SK-N-SH (cell line): Measurements from ENCODE around the gene MT1X. TPM values are rescaled to one million over a fixed set of nuclear protein-coding genes. Genes with fewer than 3 reads are reported as not detected.

Experiments used
- CTCF ChIA-PET: fragments of 300-600, 350-600 bp; formaldehyde crosslinking; extraction: SDS; loops from one replicate; lab custom pipeline; 2021; lab: Yijun Ruan, JAX
- POLR2A ChIA-PET: fragments of 350-600 bp; sonication (Branson Sonifier 250); formaldehyde crosslinking; extraction: SDS; loops from one replicate; lab custom pipeline; 2020; ENCODE audit warnings: antibody characterized with exemption, inconsistent platforms; lab: Yijun Ruan, JAX
- DNase-seq: peaks from one replicate; pipeline ENCODE4 v3.0.0; 2012
- H2AFZ ChIP-seq: fragments of 200-600 bp; sonication (generic); 2 replicates; pipeline ENCODE4 v1.8.1; 2016; ENCODE audit warnings: antibody characterized with exemption, mild to moderate bottlenecking, low read depth
- H3F3A ChIP-seq: fragments of 200-600 bp; sonication (generic); replicated peaks from 2 replicates; pipeline ENCODE3; 2016; ENCODE audit warnings: antibody characterized with exemption, mild to moderate bottlenecking; ENCODE audit not compliant: insufficient read depth
- H3K27ac ChIP-seq, 2 experiments: fragments of 200-500 bp in 1 of 2; fragments of 200-600 bp in 1 of 2; sonication (Bioruptor generic) in 1 of 2; sonication (generic), shearing (Covaris generic) in 1 of 2; 2 replicates each; pipeline versions ENCODE4 v1.5.1 to v1.6.1; 2014 to 2016; ENCODE audit warnings: low read depth in 2 of 2, inconsistent platforms in 1 of 2, low read length in 1 of 2, mild to moderate bottlenecking in 1 of 2, mixed read lengths in 1 of 2
- H3K27me3 ChIP-seq: fragments of 200-600 bp; sonication (generic), shearing (Covaris generic); 2 replicates; pipeline ENCODE4 v1.6.1; 2016; ENCODE audit warnings: mixed run types; ENCODE audit not compliant: insufficient read depth
- H3K36me3 ChIP-seq, 2 experiments: fragments of 200-500 bp in 1 of 2; fragments of 200-600 bp in 1 of 2; sonication (Bioruptor generic) in 1 of 2; sonication (generic) in 1 of 2; replicated peaks in 1 of 2; 2 replicates each; pipeline versions ENCODE3 to v1.5.1; 2014 to 2016; ENCODE audit warnings: low read length in 1 of 2, mild to moderate bottlenecking in 1 of 2; ENCODE audit not compliant: insufficient read depth in 2 of 2, control insufficient read depth in 1 of 2
- H3K4me1 ChIP-seq, 2 experiments: fragments of 200-500 bp in 1 of 2; fragments of 200-600 bp in 1 of 2; sonication (Bioruptor generic) in 1 of 2; sonication (generic), shearing (Covaris generic) in 1 of 2; 2 replicates each; pipeline versions ENCODE4 v1.5.1 to v1.6.1; 2014 to 2016; ENCODE audit warnings: low read depth in 1 of 2, low read length in 1 of 2, mixed run types in 1 of 2; ENCODE audit not compliant: insufficient read depth in 2 of 2, control insufficient read depth in 1 of 2
- H3K4me2 ChIP-seq: fragments of 200-600 bp; sonication (generic), shearing (Covaris generic); 2 replicates; pipeline ENCODE4 v1.6.1; 2017; ENCODE audit warnings: mixed run types
- H3K4me3 ChIP-seq, 2 experiments: fragments of 200-500 bp in 1 of 2; fragments of 200-600 bp in 1 of 2; sonication (Bioruptor generic) in 1 of 2; sonication (generic), shearing (Covaris generic) in 1 of 2; 2 replicates each; pipeline versions ENCODE4 v1.5.1 to v1.8.1; 2014 to 2016; ENCODE audit warnings: low read depth in 2 of 2, inconsistent platforms in 1 of 2, low read length in 1 of 2, mild to moderate bottlenecking in 1 of 2, mixed read lengths in 1 of 2, moderate library complexity in 1 of 2
- H3K79me2 ChIP-seq: fragments of 200-600 bp; sonication (generic); 2 replicates; pipeline ENCODE4 v1.8.1; 2017; ENCODE audit warnings: mild to moderate bottlenecking; ENCODE audit not compliant: insufficient read depth
- H3K9ac ChIP-seq: fragments of 200-600 bp; sonication (generic); 2 replicates; pipeline ENCODE4 v1.6.1; 2017; ENCODE audit warnings: mixed run types
- H3K9me2 ChIP-seq: fragments of 200-600 bp; sonication (generic); 2 replicates; pipeline ENCODE4 v1.6.1; 2017; ENCODE audit warnings: mixed run types
- H3K9me3 ChIP-seq: fragments of 200-600 bp; sonication (generic); 2 replicates; pipeline ENCODE4 v1.6.1; 2017; ENCODE audit warnings: mixed run types, mild to moderate bottlenecking, moderate library complexity
- H4K20me1 ChIP-seq: fragments of 200-600 bp; sonication (generic); 2 replicates; pipeline ENCODE4 v1.6.1; 2017; ENCODE audit warnings: mild to moderate bottlenecking, mixed run types; ENCODE audit not compliant: insufficient read depth
- ELF1 ChIP-seq: IDR thresholded peaks from 2 replicates; pipeline ENCODE4 v1.4.0; 2012
- POLR2AphosphoS5 ChIP-seq: IDR thresholded peaks from 2 replicates; pipeline ENCODE4 v1.6.1; 2012; ENCODE audit warnings: low read depth, low read length
- SMC3 ChIP-seq: IDR thresholded peaks from 2 replicates; pipeline ENCODE4 v1.6.1; 2012; ENCODE audit warnings: low read depth, low read length, improper control_type of control experiment
- WGBS: methylation state at CpG from one replicate; pipeline ENCODE4 v1.1.6; 2017; ENCODE audit warnings: low lambda C conversion rate; 5-methylcytosine and 5-hydroxymethylcytosine counted together
- polyA plus RNA-seq, 3 experiments: library from polyadenylated mRNA; depleted of rRNA; stranded (reverse); fragments of >200 nt; gene quantifications; 2 replicates each; pipeline ENCODE4 v1.2.3, GENCODE V29; 2012
- TF ChIP-seq, protein P1 (sequence below): fragments of 150-350 bp; IDR thresholded peaks from 2 replicates; pipeline ENCODE4 v1.6.1; 2017; ENCODE audit warnings: antibody characterized with exemption, low read length, low read depth, borderline replicate concordance
- TF ChIP-seq, protein P2 (sequence below): IDR thresholded peaks from 2 replicates; pipeline ENCODE4 v1.6.1; 2012; ENCODE audit warnings: mild to moderate bottlenecking, low read depth, low read length, moderate library complexity

MT1X gene
- polyA plus RNA-seq, 1 of the 3 experiments (the other 2 are of a cell fraction), result 213 TPM

DNA sequence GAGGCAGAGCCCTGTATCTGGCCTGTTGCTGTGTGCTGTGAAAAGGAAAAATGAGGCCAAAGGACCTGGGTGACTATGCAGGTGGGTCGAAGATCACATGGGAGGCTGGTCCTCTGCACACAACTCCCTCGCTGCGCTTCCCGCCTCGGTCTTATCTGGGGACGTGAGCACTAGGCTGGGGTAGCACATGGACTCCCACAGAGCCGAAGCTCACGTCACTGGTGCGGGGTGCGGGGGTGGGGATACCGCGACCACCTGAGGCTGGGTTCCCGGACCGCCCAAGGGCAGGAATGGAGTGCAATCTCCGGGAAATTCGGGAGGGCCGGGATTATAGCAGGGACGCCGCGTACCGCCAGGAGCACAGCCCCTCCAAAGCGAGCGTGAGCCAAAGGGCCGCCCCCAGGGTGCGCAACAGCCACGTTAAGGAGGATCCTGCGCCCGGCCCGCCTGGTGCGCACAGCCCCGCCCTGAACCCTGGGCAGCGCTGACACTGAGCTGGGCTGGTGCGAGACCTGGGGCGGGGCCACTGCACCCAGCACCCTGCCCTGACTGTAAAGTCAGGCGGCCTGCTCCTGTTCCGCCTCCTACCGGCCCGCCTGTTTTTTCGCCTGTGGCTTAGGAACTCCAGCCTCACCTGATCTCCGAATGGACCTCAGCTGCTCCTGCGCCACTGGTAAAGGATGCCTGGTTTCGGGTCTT is 39.0 kb upstream of the MT1X start:
- no peak overlapping the region for H3K4me3 ChIP-seq
- no peaks in the 10 kb centered on the region; a peak in 1 of 4 replicates for H3K4me1 ChIP-seq
- no peak overlapping the region for H3K9ac ChIP-seq
- no peaks in the 10 kb centered on the region for H3K9me2 ChIP-seq
- H3K36me3 ChIP-seq, result no peaks in the 10 kb centered on the region
- H3K4me2 ChIP-seq, result no peak overlapping the region
- TF ChIP-seq POLR2AphosphoS5, result no peak
- TF ChIP-seq, protein P1, sequence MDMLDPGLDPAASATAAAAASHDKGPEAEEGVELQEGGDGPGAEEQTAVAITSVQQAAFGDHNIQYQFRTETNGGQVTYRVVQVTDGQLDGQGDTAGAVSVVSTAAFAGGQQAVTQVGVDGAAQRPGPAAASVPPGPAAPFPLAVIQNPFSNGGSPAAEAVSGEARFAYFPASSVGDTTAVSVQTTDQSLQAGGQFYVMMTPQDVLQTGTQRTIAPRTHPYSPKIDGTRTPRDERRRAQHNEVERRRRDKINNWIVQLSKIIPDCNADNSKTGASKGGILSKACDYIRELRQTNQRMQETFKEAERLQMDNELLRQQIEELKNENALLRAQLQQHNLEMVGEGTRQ, result no peak
- H3K27me3 ChIP-seq, result 0 out of 2 replicates have a peak, but pooled peaks cover 19% of the 10 kb centered on the region
- H3K79me2 ChIP-seq, result no peaks in the 10 kb centered on the region
- CTCF ChIA-PET, result interaction anchor here (0.9 to 1.2 kb wide), 2 partner anchors 10 to 41 kb away, joined by 3 read pairs; no protein-coding TSS in a partner anchor
- WGBS, result 48% methylated on average over 23 of the region's 42 CpGs
- DNase-seq, result no peak
- no peak overlapping the region for H2AFZ ChIP-seq
- H4K20me1 ChIP-seq, result no peaks in the 10 kb centered on the region
- H3K9me3 ChIP-seq, result no peaks in the 10 kb centered on the region
- POLR2A ChIA-PET, result no interaction called here
- H3F3A ChIP-seq, result no peaks in the 10 kb centered on the region
- H3K27ac ChIP-seq, result no peak overlapping the region

DNA sequence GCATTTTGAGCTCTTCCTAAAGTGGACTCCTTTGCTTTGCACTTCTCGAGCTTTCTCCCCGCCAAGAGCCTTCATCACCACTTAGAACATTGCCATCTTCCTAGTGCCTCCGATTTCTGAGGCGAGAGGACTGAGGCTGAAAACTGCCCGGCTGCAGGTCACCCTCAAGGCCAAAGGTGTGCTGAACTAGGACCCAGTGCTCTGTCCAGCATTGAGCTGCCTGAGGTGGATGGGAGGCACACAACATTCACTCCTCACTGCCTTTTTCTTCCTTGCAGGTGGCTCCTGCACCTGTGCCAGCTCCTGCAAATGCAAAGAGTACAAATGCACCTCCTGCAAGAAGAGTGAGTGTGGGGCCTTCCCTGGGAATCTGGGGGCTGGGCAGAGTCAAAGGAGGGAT is 38.4 kb upstream of the MT1X start:
- 0 out of 2 replicates have a peak, but pooled peaks cover 19% of the 10 kb centered on the region for H3K27me3 ChIP-seq
- H3K36me3 ChIP-seq, result no peaks in the 10 kb centered on the region
- no peaks in the 10 kb centered on the region for H3K9me2 ChIP-seq
- no peak overlapping the region for H3K27ac ChIP-seq
- no peak for DNase-seq
- no peaks in the 10 kb centered on the region for H3F3A ChIP-seq
- TF ChIP-seq ELF1, result no peak
- TF ChIP-seq, protein P2, sequence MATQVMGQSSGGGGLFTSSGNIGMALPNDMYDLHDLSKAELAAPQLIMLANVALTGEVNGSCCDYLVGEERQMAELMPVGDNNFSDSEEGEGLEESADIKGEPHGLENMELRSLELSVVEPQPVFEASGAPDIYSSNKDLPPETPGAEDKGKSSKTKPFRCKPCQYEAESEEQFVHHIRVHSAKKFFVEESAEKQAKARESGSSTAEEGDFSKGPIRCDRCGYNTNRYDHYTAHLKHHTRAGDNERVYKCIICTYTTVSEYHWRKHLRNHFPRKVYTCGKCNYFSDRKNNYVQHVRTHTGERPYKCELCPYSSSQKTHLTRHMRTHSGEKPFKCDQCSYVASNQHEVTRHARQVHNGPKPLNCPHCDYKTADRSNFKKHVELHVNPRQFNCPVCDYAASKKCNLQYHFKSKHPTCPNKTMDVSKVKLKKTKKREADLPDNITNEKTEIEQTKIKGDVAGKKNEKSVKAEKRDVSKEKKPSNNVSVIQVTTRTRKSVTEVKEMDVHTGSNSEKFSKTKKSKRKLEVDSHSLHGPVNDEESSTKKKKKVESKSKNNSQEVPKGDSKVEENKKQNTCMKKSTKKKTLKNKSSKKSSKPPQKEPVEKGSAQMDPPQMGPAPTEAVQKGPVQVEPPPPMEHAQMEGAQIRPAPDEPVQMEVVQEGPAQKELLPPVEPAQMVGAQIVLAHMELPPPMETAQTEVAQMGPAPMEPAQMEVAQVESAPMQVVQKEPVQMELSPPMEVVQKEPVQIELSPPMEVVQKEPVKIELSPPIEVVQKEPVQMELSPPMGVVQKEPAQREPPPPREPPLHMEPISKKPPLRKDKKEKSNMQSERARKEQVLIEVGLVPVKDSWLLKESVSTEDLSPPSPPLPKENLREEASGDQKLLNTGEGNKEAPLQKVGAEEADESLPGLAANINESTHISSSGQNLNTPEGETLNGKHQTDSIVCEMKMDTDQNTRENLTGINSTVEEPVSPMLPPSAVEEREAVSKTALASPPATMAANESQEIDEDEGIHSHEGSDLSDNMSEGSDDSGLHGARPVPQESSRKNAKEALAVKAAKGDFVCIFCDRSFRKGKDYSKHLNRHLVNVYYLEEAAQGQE, result peak; percentile 79; the same call in 1 of the 2 replicates
- TF ChIP-seq SMC3, result no peak
- no peak overlapping the region for H2AFZ ChIP-seq
- H3K4me2 ChIP-seq, result no peak overlapping the region
- no peaks in the 10 kb centered on the region for H4K20me1 ChIP-seq
- no peak overlapping the region for H3K4me3 ChIP-seq
- no peaks in the 10 kb centered on the region for H3K79me2 ChIP-seq
- ChIA-PET CTCF (interaction anchor here (0.9 to 1.3 kb wide), 3 partner anchors 10 to 41 kb away, joined by 3 to 4 read pairs (median 3); no protein-coding TSS in a partner anchor), POLR2A (no interaction called here)
- 74% methylated on average over 5 of the region's 5 CpGs for WGBS
- H3K9me3 ChIP-seq, result no peaks in the 10 kb centered on the region
- no peaks in the 10 kb centered on the region; a peak in 1 of 4 replicates for H3K4me1 ChIP-seq
- no peak overlapping the region for H3K9ac ChIP-seq
